GM21360 (cell line): ENCODE measurements around the gene NOD2.
A peak's percentile ranks its signal among the peaks of the same experiment; 100 is the strongest.

Source experiments
- ATAC-seq: cut with Tn5 transposase; IDR thresholded peaks from one replicate; pipeline ENCODE4 v1.9.1; 2021; ENCODE audit warnings: mild to moderate bottlenecking, moderate library complexity; ENCODE audit not compliant: unreplicated experiment

The NOD2 gene

DNA sequence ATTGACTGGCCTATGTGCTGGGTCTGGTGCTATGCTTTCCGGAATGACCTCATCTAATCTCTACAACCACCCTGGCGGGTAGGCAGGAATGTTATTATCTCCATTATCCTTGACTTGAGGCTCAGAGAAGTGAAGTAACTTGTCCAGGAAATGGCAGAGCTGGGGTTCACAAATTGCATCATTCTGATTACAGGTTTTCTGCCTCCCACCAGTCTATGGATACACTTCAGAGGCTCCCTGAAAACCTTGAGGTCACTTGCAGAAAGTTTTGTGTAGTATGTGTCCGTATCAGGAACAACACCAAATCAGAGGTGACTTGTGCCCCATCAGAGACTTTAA is 19.1 kb downstream of the NOD2 start:
- no peak for ATAC-seq

DNA sequence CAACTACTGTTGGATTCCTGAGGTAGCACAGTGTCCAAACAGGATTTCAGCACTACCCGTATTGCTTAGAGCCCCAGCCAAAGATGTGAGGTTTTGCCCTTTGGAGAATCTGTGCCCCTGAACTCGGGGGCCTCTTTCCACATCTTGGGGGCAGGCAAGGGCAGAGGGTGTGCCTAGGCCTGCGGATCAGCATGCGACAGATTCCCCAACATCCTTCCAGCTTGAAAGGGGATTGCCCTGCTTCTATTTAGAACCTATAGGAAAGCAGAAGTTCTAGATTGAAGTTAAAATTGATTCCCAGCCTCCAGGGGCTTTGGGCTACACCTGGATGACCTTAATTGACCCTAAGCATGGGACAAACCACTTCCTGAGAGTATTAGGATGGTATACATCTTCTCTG is 19.6 kb downstream of the NOD2 start:
- no peak for ATAC-seq

DNA sequence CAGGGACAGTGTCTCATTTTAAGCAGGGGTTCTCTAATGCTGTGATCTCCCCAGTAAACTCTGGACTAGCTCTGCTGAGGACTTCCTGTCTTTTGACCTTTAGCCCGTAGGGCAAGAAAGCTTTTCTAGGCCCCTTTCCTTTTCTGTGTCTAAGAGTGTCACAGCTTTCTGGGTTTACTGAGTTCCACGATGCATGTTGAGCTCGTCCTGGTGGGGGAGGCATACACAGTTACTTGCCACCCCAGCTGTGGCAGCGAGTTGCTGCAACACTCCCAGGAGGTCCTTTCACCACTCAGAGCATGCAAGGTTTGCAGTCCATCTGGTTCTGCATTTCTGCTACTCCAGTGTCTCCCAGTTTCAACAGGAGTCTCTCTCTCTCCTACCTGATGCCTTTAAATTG is 23.7 kb downstream of the NOD2 start:
- no peak for ATAC-seq

DNA sequence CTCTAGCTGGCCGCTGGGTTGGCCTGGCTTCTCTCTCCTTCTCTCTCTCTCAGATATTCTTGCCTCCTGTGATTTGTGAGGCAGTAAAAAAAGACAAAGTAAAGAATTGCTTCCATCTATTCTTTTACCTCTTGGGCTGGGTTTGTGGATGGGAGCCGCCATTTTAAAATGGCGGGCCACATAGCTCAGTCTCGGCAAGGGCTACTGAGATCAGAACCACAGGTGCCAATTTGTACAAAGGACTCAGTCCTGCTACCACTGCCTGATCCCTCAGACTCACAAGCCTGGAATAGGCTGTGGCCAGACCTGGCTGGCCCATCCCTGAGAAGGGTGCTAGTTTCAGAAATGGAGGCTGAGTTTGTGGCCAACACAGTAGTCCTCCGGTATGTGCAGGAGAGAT is 24.1 kb downstream of the NOD2 start:
- no peak for ATAC-seq

DNA sequence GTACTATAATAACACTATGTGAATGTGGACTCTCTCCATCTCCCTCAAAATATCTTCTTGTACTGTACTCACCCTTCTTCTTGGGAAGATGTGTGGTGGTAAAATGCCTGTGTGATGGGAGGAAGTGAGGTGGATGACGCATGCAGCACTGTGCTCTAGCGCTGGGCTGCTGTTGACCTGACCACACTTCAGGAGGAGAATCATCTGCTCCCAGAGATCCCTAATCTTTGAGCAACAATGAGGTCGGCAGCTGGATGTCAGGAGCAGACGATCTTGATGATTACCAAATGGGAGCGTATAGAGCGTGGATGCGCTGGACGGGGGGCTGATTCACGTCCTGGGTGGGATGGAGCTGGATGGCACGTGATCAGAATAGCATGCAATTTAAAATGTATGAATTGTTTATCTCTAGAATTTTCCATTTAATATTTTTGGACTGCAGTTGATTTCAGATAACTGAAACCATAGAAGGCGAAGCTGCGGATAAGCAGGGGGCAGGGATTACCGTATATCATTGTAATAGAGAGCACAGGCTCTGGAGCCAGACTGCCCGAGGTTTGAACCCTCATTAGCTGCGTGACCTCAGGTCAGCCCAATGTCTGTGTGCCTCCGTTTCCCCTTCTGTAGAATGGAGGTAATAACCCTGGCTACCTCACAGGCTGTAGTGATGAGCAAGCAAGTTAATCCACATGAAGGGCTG is 24.8 kb downstream of the NOD2 start:
- no peak for ATAC-seq

DNA sequence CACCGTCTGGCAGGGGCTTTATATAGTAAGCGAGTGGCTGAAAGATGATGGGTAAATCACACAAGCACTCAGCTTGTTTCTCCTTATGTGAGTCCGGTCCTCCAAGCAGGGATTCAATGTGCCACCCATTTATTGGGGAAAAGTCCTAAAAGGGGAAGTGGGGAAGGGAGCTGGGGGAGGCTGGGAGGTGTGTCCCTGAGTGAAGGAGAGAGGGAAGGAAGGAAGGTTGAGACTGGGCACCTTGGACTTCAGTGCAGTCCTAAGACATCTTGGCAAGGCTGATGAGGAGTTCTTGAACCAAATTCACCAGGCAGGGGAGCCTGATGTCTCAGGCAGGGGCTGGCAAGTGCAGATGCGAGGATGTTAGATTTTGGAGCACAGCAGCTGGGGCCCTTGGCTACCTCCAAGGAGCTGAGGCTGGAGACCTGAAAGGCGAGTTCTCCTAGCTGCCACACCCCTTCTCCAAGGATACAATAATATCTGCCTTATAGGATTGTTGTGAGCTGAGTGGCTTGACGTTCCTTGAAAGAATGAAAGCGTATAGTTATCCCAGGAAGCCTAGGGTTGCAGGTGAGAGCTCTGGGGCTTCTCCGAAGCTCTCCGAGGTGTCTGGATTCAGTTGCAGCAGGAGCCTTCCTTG is 25.5 kb downstream of the NOD2 start:
- no peak for ATAC-seq

DNA sequence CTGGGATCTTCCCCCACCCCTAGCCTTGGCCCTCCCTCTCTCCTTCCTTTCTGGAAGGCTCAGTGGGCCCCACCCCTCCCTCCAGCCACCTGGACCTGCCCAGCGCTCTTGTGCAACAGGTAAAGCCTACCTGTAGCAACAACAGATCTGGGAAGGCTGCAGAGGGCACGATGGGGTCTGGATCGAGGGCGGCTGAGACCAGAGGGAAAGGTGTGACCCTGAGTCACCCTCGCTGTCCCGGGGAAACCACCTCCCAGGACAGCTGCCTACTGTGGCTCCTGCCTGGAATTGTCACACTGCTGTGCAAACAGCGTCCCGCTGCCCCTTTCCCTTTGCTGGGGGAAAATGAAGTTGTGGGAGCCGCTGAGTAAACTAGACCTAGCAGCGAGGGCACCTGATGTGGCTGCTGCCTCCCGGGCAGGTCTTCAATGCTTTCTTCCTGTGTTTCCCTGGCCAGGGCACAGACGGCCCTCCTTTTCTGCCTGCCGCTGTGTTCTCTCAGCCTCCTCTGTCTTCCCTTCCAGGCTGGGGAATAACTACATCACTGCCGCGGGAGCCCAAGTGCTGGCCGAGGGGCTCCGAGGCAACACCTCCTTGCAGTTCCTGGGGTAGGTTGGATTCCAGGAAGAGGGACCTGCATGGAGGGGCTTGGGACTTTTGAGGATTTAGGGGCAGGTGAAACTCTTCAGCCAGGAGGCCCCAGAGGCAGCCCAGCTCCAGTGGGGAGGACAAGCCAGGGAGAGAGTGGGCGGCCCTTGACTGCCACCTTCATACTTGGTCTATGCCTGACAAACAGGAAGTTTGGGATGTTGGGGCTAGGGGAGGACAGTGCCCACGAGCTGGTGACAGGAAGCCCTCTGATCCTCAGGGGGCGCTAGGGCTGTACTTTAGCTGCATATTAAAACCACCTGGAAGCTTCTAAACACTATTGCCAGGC is 26.3 kb downstream of the NOD2 start:
- no peak for ATAC-seq

DNA sequence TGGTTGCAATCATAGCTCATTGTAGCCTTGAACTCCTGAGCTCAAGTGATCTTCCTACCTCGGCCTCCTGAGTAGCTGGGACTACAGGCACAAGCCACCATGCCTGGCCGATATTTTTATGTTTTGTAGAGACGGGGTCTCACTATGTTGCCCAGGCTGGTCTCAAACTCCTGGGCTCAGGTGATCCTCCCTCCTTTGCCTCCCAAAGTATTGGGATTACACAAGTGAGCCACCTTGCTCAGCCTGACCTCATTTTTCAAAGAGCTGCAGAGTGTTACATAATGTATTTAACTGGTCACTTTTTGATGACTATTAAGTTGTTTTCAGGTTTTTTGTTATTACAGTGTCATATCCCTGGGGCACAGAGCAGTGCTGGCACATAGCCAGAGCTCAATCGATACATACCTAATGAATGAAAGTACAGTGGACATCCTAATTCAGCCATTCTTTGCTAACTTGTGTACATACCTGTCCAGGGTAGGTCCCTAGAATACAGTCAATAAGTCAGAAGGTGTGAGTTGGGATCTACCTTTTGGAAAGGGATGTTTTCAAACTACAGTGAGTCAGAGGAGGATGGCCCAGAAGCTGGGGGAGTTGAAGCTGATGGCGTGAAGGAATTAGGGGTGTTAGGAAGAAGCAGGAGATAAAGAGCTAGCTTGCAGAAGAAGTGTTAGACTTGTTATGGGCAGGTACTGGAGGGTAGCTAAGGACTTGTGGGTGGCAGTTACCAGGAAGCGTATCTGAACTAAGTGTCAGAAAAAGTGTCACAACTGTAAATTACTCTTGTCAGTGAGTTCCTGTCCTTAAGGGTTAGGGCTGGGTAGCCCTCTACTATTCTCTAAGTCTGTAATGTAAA is 28.4 kb downstream of the NOD2 start:
- ATAC-seq, result no peak

DNA sequence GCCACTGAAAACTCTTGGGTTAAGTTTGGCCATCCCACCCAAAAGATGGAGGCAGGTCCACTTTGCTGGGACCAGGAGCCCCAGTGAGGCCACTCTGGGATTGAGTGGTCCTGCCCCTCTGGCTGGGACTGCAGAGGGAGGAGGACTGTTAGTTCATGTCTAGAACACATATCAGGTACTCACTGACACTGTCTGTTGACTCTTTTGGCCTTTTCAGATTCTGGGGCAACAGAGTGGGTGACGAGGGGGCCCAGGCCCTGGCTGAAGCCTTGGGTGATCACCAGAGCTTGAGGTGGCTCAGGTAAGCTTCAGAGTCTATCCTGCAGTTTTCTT is 29.0 kb downstream of the NOD2 start:
- ATAC-seq, result no peak

DNA sequence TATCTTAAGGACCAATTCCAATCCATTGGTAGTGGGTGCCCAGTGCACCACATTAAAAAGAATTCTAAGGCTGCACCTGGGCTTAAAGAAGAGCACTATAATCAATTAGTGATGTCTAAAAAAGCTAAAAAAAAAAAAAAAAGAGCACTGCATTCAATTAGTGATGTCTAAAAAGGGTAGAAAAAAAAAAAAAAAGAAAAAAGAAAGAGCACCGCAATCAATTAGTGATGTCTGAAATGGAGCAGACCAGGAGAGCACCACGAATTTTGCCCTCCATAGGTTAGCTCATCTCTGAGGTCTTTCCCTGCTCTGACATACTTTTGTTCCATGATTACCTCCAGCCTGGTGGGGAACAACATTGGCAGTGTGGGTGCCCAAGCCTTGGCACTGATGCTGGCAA is 29.6 kb downstream of the NOD2 start:
- no peak for ATAC-seq

DNA sequence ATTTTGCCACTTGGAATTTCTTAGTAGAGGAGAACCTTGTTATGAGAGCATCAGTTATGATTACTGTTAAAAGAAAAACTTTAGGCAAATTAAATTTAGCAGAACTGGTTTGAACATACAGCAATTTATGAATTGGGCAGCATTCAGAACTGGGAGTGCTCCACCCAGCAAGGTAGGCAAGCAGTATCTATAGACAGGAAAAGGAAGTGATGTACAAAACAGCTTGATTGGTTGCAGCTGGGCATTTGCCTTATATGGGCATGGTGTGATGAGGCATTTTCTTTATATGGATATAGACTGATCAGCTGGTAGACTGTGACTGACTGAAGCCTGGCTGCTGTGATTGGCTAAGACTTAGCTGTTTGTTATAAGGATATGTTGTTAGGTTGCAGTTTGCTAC is 30.9 kb downstream of the NOD2 start:
- no peak for ATAC-seq

DNA sequence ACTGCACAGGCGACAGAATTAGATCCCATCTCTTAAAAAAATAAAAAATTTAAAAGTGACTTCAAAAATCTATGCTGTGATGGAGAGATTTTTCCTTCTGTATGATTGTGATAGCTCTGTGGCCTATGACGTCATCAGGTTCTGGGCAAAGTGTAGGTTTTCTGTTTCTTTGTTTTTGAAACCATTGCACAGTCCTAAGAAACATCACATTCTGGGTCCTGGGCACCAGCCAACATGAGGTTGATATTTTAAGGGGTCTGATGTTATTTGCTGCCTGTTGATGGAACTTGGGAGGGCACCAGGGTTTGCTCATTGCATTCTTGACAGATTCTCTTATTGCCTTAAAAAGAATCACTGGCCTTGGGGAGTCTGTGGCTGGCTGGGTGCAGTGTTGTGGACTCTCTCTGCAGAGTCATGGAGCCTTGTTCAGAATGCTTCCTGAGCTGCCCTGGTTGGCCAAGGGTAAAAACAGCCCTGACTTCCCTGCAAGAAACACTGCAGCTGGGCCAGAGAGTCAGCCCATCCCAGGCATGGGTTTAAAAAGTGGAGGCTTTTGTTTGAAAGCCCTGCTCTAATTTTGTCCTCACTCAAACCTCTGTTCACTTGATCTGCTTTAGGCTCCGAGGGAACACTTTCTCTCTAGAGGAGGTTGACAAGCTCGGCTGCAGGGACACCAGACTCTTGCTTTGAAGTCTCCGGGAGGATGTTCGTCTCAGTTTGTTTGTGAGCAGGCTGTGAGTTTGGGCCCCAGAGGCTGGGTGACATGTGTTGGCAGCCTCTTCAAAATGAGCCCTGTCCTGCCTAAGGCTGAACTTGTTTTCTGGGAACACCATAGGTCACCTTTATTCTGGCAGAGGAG is 38.0 kb downstream of the NOD2 start:
- ATAC-seq, result no peak

DNA sequence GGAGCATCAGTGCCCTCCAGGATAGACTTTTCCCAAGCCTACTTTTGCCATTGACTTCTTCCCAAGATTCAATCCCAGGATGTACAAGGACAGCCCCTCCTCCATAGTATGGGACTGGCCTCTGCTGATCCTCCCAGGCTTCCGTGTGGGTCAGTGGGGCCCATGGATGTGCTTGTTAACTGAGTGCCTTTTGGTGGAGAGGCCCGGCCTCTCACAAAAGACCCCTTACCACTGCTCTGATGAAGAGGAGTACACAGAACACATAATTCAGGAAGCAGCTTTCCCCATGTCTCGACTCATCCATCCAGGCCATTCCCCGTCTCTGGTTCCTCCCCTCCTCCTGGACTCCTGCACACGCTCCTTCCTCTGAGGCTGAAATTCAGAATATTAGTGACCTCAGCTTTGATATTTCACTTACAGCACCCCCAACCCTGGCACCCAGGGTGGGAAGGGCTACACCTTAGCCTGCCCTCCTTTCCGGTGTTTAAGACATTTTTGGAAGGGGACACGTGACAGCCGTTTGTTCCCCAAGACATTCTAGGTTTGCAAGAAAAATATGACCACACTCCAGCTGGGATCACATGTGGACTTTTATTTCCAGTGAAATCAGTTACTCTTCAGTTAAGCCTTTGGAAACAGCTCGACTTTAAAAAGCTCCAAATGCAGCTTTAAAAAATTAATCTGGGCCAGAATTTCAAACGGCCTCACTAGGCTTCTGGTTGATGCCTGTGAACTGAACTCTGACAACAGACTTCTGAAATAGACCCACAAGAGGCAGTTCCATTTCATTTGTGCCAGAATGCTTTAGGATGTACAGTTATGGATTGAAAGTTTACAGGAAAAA is 38.8 kb downstream of the NOD2 start:
- no peak for ATAC-seq

DNA sequence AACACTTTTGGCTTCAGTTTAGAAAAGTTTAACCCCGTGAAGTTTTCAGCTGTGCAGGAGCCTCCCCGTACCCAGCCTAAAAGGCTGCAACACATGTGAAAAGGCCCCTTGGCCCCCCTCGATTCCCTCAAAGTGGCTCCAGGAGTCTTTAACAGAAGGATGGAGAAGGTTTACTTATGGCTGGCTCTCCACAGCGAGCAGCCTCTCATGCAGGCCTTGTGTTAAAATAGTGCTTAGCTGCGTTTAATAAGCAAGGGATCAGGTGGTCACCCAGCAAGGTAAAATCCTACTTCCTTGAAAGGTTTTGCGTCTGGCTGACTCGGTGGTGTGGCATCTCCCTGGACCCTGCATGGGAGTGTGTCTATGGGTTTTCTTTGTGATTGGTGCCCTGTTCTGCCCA is 40.1 kb downstream of the NOD2 start:
- no peak for ATAC-seq

DNA sequence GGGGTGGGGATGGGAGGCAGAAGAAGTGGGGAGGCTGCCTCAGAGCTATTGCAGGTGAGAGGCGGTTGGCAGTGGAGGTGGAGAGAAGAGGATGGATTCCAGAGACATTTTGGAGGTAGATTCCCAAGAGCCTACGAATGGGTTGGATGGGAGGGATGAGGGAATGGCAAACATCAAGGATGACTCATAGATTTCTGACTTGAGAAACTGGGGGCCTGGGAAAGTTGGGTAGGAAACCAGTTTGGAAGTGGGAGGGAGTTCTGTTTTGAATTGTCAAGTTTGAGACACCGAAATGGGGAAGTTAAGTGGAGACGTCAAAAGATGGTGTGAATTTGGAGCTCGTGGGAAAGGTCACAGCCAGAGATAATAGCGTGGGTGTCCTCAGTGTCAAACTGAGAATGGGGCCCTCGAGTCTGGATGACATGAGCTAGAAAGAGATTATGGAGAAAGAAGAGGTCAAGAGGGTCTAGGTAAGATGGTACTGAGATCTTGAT is 42.3 kb downstream of the NOD2 start:
- ATAC-seq, result peak; percentile 46

DNA sequence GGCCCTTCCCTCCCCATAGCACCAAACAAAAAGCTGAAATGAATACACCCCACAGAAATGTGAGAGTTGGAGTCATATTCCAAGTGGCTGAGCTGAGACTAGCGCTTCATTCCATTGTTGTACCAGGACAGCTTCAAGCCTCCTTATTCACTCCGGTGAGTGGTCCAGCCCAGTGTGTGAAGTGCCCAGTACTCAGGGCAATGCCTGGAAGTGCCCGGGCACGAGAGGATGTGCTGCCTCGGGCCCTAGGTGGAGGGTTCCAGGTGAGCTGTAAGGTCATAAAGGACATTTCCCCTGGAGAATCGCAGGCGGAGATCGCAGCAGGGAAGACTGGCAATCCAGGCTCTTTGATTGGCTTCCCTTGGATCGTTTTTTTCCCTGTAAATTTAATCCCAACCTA is 43.0 kb downstream of the NOD2 start:
- ATAC-seq, result no peak

DNA sequence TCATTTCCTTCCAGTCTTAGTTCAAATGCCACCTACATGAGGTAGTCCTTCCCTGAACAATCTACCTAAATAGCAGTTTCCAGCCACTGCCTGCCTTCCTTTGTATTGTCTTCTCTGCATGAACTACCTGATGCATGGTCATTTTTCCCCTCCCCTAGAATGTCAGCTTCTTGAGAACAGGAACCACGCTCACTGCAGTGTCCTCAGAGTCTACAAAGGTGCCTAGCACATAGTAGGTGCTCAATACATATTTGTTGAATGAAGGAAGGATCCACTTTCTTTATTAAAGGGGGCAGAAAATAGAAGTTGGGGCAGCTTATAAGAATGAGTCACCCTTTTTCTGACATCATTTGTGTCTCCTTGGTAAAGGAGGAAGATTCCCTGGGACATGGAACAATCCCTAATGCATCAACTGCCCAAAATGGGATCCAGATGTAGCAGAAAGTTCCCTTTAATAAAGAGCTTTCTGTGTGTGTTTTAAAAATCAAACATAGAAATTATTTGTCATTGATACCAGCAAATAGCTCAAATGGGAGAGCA is 44.1 kb downstream of the NOD2 start:
- no peak for ATAC-seq

DNA sequence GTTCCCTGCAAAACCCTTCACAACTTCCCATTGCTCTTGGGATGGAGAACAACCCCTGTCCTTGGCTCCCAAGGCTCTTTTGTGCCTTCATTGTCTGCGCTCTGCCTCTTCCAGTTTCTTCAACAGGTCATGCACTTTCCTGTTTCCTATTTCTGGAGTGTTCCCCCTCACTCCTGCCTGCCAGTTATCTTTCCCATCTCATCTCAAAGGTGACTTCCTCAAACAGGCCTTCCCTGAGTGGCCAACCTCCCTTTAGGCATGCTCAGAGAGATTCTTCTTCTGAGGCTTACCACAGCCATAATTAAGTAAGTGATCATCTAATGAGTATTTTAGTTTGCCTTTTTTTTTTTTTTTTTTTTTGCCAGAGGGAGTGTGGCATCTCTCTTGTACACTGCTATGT is 45.6 kb downstream of the NOD2 start:
- no peak for ATAC-seq

DNA sequence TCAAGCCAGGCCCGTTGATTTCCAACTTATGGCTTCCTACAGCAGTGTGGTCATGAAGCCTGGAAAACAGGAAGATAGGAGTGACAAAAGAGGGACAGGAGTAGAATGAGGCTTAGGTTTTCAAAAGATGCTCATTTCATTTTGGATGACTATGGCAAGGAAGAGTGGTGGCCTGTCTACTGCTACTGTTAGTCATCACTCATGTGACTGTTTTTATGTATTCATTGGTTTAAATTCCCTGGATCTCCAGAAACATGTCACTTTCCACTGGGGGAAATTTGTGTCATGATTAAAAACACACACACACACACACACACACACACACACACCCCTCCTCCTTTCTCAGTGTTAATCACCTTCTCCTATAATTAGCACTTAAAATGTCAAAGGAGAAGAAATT is 47.3 kb downstream of the NOD2 start:
- ATAC-seq, result no peak
